NCI-H146 (cell line): ENCODE results near the gene PSMB3.
"Not testable (repeated sequence)": the region's sequence is repeated elsewhere in the genome, so short reads cannot be mapped to it uniquely, and the experiment has no call there.

Experiments used
- DNase-seq: peaks from one replicate; lab custom pipeline; 2025; lab: John Stamatoyannopoulos, UW

PSMB3 gene

DNA sequence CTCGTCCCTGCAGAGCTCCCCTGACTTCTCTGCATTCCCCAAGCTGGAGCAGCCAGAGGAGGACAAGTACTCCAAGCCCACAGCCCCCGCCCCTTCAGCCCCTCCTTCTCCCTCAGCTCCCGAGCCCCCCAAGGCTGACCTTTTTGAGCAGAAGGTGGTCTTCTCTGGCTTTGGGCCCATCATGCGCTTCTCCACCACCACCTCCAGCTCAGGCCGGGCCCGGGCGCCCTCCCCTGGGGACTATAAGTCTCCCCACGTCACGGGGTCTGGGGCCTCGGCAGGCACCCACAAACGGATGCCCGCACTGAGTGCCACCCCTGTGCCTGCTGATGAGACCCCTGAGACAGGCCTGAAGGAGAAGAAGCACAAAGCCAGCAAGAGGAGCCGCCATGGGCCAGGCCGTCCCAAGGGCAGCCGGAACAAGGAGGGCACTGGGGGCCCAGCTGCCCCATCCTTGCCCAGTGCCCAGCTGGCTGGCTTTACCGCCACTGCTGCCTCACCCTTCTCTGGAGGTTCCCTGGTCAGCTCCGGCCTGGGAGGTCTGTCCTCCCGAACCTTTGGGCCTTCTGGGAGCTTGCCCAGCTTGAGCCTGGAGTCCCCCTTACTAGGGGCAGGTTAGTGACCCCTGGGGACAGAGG lies 36.1 kb upstream of the PSMB3 start:
- DNase-seq: no peak

DNA sequence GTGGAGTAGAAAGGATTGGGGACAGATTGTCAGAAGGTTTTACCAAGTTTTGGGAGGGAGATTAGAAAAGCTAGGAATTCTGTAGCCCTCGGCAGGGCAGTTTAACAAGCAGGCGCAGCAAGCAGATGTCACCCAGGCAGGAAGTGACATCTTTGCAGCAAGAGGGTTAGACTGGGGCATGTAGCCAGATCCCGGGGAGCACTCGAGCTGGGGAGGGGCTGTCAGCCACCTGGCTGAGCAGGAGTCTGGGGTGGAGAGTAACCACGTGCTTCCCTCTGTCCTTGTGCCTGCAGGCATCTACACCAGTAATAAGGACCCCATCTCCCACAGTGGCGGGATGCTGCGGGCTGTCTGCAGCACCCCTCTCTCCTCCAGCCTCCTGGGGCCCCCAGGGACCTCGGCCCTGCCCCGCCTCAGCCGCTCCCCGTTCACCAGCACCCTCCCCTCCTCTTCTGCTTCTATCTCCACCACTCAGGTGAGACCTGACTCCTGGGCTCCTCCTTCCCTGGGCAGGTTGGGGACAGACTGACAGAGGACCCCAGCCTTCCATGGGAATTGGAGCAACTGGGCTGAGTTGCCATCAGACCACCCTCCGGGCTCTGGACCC lies 35.3 kb upstream of the PSMB3 start:
- DNase-seq: no peak

DNA sequence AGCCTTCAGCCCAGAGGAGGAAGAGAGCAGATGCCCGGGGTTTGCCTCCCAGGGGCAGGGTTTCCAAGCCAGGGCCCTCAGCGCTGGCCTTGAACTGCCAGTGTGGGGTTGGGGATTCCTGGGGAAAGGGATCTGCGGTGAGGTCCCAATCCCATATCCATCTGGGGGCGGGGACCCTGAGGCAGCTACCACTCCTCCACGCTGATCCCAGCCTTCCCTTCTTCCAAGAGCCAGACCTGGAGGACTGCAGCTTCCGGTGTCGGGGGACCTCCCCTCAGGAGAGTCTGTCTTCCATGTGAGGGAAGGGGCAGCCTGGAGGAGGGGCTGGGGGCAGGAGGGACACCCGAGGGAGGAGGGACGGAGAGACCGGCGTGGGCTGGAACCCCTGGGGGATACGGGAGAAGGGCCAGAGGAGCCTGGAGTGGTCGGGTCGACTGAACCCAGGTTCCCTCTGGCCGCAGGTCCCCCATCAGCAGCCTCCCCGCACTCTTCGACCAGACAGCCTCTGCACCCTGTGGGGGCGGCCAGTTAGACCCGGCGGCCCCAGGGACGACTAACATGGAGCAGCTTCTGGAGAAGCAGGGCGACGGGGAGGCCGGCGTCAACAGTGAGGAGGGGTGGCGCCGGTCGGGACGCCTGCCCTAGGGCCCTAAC lies 33.1 kb upstream of the PSMB3 start:
- no peak for DNase-seq

DNA sequence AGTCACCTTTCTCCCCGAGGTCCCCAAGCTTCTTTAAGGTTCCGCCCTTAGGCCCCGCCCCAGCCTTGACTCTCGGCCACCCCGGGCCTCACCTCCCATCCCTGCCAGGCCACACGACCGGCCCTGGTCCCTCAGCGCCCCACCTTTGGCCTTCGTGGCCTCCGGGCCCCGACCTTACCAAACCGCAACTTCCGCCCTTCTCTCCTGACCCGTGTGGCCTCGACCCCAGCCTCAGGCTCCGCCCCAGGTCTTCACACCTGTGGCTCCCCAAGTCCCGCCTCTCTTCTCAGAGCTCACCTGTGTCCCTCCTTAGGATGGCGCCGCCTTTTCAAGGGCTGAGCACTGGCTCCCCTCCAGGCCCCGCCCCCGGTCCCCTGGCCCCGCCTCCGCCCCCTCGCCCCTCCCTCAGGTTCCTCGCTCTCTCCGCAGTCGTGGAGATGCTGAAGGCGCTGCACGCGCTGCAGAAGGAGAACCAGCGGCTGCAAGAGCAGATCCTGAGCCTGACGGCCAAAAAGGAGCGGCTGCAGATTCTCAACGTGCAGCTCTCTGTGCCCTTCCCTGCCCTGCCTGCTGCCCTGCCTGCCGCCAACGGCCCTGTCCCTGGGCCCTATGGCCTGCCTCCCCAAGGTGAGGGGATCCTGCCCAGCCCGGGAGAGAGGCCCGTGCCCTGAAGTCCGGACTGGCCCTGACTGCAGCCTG lies 32.4 kb upstream of the PSMB3 start:
- no peak for DNase-seq

DNA sequence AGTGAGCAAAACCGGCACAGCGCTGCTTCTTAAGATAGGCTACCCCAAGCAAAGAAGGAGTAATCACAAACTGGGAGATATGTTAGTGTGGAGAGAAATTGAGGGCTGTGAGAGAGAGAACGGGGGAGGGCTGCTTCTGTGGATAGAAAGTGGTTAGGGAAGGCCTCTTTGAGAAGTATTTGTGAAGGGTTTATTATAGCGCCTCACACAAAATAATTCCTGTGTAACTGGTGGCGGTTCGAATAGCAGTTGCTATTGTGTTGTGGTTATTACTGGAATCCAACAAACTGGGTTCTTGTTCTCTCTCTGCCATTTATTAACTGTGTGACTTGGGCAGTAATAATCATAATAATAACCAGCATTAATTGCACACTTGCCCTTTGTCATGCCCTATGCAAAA lies 31.6 kb upstream of the PSMB3 start:
- no peak for DNase-seq

DNA sequence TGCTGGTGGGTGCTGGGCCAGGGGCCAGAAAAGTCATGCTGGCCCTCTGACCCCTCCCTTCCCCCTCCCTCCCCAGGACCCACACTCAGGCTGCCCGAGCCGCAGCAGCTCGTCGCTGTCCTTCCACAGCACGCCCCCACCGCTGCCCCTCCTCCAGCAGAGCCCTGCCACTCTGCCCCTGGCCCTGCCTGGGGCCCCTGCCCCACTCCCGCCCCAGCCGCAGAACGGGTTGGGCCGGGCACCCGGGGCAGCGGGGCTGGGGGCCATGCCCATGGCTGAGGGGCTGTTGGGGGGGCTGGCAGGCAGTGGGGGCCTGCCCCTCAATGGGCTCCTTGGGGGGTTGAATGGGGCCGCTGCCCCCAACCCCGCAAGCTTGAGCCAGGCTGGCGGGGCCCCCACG lies 30.7 kb upstream of the PSMB3 start:
- DNase-seq: no peak

DNA sequence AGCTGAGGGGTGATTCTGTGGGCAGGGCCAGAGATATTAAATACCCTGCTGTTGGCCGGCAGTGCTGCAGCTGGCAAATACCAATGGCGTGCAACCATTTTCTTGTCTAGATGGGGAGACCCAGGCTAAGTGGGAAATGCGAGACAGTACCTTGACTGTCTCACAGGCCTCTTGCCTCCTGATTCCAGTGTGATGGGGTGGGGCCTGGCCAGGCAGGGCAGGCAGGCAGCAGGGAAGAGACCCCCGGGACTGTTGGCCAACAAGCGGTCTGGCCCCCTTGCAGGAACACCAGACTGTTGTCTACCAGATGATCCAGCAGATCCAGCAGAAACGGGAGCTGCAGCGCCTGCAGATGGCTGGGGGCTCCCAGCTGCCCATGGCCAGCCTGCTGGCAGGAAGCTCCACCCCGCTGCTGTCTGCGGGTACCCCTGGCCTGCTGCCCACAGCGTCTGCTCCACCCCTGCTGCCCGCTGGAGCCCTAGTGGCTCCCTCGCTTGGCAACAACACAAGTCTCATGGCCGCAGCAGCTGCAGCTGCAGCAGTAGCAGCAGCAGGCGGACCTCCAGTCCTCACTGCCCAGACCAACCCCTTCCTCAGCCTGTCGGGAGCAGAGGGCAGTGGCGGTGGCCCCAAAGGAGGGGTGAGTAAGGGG lies 28.1 kb upstream of the PSMB3 start:
- DNase-seq: no peak

DNA sequence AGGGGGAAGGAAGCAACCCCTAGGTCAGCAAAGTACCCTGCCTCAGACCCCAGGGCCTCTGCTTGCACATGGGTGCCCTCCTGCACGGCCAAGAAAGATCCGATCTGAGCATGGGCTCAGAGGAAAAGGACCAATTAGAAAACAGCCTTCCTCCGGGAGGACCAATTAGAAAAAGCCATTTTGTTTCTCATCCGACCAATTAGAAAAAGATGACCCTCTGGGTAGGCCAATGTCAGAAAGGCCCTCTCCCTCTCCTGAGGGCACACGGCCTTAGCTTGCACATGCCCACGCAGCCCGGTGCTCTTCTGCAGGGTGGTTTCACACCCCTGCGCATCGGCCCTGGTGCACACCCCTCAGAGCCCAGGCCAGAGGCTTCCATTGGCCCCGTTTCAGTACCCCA lies 27.5 kb upstream of the PSMB3 start:
- no peak for DNase-seq

DNA sequence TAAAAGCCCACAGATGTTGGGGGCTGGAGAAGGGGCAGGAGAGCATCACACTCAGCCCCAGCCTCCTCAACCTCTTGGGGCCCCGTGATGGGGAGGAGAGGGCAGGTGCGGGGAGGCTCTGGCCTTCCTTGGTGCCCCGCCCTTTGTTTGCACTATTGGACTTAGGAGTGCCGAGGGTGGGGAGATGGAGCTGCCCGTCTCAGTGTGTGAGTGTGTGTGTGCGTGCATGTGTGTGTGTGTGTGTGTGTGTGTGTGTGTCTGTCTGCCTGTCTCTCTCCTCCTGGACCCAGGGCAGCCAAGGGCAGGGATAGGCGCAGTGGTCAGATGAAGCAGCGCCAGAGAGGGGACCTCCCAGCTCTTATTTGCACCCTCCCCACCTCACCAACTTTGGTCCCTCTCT lies 26.4 kb upstream of the PSMB3 start:
- DNase-seq: not testable (repeated sequence)

DNA sequence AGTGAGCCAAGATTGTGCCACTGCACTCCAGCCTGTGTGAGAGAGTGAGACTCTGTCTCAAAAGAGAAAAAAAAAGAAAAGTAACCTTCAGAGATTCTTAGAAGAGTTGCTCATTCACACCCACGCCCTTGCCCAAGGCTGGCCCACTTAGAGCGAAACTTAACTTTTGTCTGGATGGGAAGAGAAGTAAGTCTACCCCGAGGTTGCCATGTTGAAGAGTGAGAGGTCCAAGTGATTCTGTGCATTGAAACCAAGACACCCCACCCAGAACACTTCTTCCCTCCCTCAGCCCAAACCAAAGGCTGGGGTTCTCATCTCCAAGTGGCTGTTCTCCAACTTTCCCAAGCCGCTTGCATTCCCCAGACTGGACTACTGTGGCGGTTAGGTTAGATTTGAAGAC lies 24.8 kb upstream of the PSMB3 start:
- DNase-seq: no peak

DNA sequence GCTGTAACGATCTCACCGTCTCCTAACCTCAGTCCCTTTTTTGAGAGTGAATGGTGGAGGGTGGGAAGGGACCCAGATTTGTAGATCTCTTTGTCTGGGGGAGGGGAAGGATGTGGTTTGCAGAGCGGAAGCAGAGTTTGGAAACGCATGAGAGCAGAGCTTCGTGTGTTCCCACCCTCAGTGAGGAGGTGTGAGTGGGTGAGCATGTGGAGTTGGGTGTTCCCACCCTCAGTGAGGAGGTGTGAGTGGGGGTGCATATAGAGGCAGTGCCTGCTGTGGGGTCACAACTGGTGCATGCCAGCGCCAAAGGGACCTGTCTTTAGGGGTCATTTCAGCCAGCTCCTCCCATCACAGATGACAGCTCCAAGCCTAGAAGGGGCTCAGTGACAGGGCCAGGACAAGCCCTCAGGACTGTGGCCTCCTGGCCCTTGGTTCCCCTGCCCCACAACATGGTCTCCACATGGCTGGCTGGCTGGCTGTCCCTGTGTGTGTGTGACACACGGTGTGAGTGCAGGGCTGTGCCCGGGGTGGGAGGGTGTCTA lies 24.2 kb upstream of the PSMB3 start:
- DNase-seq: no peak

DNA sequence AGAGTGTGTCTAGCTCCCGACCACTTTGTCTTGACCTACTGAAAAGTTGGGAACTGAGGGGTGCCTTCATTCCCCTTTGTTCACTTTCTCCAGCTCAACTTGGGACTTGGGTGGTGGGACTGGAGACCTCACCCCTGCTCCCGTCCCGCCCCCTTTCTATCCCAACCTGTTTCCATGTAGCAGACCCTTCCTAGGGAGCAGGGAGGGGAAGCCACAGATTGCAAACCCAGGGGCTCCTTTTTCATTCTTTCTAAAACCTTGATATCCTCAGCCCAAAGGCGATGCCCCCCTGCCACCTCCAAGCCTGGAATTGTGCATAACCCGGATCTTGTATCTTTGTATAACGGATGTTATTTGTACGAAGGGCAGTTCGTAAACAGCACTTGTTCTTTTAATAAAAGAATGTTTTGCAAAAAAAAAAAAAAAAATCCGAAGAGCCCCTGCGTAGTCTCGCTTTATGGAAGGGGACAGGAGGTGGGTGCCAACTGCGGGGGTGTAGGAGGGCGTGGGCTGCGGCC lies 23.1 kb upstream of the PSMB3 start:
- no peak for DNase-seq

DNA sequence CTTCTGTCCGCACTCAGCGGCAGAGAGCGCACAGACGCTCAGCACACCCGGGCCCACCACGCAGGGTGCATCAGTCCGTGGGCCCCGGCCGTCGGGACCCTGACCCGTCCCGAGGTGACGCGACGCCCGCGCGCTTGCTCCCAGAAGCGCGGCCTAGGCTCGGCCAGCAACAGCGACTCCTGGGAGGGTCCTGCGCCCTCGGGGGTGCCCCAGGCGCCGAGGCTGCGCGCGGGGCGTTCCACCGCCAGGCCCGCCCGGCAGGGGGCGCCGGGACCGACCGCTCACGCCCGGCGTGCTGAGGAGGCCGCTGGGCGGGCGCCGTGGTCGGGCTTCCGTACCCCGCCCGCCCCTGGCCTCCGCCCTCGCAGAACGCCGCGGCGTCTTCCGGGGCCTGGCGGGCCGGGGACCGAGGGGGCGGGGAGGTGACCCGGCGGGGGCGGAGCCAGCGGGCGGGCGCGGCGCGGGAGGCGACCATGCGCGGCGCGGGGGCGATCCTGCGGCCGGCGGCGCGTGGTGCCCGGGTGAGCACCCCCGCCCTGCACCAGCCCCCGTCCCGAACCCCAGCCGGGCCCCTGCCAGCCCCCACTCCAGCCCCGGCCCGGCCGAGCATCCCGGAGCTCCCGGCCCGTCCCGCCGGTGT lies 22.5 kb upstream of the PSMB3 start, which contains the start of gene CISD3:
CISD3 (plus strand) TSS at position 456 of the 640 bp plus-strand sequence; CDS start at position 474, 18 bp downstream.
- DNase-seq: peak; percentile 85

DNA sequence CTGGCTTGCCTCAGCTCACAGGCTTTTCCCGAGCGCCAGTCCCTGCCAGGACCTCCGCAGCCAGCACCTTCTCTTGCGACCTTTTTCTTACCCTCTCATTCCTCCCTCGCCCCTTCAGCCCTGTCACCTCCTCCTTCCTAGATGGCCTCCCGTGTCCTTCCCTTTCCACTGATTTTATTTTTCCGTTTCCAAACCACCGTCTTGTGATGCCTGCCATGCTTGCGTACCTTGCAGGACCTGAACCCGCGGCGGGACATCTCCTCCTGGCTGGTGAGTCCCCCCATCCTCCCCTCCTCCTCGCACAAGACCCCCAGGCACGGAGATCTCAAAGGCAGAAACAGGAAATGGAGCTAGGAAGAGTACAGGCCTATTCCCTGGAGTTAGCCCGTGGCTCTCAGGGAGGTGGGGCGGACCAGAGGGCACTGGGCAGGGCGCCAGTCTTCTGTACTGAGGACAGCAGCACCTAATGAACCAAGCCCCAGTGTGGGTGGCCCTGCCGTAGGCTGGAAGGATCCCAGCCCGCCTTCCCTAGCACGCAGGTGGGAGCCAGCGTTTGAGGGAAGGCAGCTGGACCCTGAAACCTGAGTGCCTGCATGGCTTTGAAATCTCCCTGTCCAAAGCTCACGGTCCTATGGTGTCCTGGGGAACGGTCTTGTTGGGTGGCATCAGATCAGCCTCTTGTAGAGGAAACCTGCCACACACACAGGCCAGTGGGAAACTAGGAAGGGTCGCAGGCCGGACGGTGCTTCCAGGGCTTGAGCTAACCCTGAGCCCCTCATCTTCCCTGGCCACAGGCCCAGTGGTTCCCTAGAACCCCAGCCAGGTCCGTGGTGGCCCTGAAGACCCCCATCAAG lies 21.8 kb upstream of the PSMB3 start:
- DNase-seq: peak; percentile 64

DNA sequence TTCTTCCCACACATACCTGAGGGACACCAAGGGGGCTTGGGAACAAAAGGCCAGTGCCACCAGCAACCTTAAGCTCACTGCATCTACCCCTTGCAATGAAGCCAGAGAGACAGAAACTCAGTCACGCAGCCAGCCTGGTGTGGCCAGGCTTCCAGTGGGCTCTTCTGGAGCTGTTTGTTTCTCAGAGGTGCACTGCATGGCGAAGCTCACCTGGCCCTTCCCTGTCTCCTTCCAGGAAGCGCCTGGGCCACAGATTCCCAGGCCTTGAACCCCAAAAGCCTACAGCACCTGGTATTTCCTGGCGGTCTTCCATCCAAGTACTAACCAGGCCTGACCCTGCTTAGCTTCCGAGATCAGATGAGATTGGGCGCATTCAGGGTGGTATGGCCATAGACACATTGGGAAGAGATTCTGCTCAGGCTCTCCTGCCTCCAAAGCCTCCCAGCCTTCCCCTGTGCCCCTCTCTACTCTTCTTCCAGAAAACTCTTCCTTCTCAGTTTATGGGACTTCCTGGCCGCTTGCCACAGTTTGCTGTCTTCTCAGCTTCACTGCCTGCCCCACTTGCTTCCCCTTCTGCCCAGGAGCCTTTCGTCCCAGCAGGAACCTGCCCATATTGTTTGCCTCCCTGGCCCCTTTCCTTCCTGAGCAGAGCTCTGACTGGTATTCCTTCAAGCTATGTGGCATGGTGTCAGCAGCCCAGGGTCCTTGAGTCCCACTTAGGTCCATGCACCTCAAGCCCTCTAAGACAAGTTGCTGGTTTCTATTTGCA lies 20.8 kb upstream of the PSMB3 start:
- no peak for DNase-seq

DNA sequence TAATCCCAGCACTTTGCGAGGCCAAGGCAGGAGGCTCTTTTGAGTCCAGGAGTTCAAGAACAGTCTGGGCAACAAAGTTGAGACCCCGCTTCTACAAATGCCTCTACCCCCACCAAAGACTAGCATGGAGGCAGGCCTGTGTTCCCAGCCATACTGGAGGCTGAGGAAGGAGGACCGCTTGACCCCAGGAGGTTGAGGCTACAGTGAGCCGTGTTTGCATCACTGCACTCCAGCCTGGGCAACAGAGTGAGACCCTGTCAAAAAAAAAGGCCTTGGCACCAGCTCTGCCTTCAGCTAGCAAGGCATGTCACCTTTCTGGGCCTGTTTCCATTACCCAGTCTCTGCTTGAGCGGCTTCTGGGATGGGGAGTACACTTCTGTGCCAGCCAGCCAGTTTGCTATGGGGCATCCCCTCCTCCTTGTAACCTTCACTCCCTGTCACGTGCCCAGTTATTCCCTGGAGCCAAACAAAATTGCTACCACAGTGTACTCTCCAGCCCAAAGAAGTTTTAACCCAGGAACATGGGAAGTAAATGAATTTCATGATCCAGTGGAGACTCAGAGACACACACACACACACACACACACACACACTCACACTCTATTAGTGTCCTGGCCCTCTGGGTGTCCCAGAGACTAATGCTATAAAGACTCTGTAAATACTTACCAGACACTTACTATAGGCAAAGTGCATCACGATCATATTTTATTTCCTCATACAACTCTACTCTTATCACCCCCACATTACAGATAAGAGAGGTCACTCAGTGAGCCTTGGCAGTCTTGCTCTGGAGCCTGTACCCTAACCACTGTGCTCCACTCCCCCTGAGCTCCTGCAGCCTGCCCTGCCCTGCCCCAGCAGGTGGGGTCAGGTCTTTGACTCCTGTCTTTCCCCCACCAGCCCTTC lies 19.9 kb upstream of the PSMB3 start:
- DNase-seq: no peak

DNA sequence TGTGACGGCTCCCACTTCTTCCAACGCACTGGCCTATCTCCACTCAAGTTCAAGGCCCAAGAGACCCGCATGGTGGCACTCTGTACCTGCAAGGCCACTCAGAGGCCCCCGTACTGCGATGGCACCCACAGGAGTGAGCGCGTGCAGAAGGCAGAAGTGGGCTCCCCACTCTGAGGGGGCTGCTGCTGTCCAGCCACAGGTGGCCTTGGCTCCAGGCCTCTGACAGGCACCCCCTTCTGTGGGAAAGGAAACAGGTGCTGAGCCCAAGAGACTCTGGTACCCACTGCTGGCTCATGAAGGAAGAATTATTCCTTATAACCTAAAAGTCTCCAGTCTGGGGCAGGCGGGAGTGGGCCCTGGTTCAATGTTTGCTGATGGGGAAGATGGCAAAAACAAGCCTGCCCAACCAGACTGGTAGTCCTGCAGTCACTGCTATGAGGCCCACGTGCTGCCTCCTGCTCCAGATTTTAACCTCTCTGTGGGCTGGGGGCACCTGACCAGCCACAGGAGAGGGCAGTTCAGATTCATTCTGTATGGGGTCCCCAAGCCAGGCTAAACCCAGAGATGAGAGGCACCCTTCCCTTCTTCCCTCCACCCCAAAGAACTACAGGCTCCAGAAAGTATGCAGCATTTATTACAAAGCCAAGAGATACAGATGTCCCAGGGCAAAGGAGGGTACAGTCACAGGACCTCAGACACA lies 19.1 kb upstream of the PSMB3 start:
- DNase-seq: no peak
